Suprapubic skin (tissue), 4 donors: ENCODE results near the gene ANGEL2. TPM values are rescaled to one million over a fixed set of nuclear protein-coding genes. Genes with fewer than 3 reads are reported as not detected.

Experiments used
- DNase-seq, 2 donors: peaks; one replicate each; pipeline ENCODE4 v3.0.0-alpha.2; 2019; ENCODE audit warnings: low spot score in 2 of 2
- H3K27ac ChIP-seq: fragments of 200-600 bp; sonication (generic); one replicate; pipeline ENCODE4 v1.5.1; 2019
- H3K27me3 ChIP-seq: fragments of 200-600 bp; sonication (generic); one replicate; pipeline ENCODE4 v1.5.1; 2019
- H3K36me3 ChIP-seq: fragments of 200-600 bp; sonication (generic); one replicate; pipeline ENCODE4 v1.5.1; 2019
- H3K4me1 ChIP-seq: fragments of 200-600 bp; sonication (generic); one replicate; pipeline ENCODE4 v1.5.1; 2019
- H3K4me3 ChIP-seq: fragments of 200-600 bp; sonication (generic); one replicate; pipeline ENCODE4 v1.5.1; 2019; ENCODE audit warnings: mild to moderate bottlenecking
- H3K9me3 ChIP-seq: fragments of 200-600 bp; sonication (generic); one replicate; pipeline ENCODE4 v1.5.1; 2019
- CTCF ChIP-seq, 2 donors: fragments of 200-600 bp in 1 of 2; fragments of 450-650 bp in 1 of 2; sonication (generic) in 1 of 2; IDR thresholded peaks; one replicate each; pipeline ENCODE4 v1.5.1; 2016 to 2019; ENCODE audit warnings: antibody characterized with exemption in 2 of 2, mild to moderate bottlenecking in 1 of 2, moderate library complexity in 1 of 2
- EP300 ChIP-seq: sonication (generic); formaldehyde crosslinking; IDR thresholded peaks from one replicate; pipeline ENCODE4 v1.6.1; 2017; ENCODE audit warnings: antibody characterized with exemption
- POLR2A ChIP-seq, 2 donors: fragments of 450-650 bp; IDR thresholded peaks; one replicate each; pipeline ENCODE4 v1.6.1; 2017; ENCODE audit warnings: antibody characterized with exemption in 2 of 2, mild to moderate bottlenecking in 2 of 2, moderate library complexity in 2 of 2
- POLR2AphosphoS5 ChIP-seq, 3 donors: sonication (generic); formaldehyde crosslinking; IDR thresholded peaks; one replicate each; pipeline ENCODE4 v1.6.1; 2017; ENCODE audit warnings: antibody characterized with exemption in 3 of 3
- WGBS: methylation state at CpG from one replicate; pipeline ENCODE4 v1.1.5; 2018; 5-methylcytosine and 5-hydroxymethylcytosine counted together
- total RNA-seq, 4 donors: library from RNA; depleted of rRNA; stranded (reverse); fragments of >200 nt; gene quantifications; one replicate each; pipeline ENCODE4 v1.1.0, GENCODE V29; 2016

Gene ANGEL2
- total RNA-seq, 4 donors from 2014 or later, result 27.9 to 116 (median 36.0) TPM

- no peak for TF ChIP-seq EP300
- TF ChIP-seq POLR2AphosphoS5 (IDR thresholded peaks at IDR 0.05), result no peak
- TF ChIP-seq POLR2A (IDR thresholded peaks at IDR 0.05), result no peak
- TF ChIP-seq CTCF (IDR thresholded peaks at IDR 0.05), result no peak
- H3K27ac ChIP-seq, result no peak overlapping the region
Measured at GRCh38 chr1:212987702-212988322, 27.9 kb downstream of the ANGEL2 start.

DNA sequence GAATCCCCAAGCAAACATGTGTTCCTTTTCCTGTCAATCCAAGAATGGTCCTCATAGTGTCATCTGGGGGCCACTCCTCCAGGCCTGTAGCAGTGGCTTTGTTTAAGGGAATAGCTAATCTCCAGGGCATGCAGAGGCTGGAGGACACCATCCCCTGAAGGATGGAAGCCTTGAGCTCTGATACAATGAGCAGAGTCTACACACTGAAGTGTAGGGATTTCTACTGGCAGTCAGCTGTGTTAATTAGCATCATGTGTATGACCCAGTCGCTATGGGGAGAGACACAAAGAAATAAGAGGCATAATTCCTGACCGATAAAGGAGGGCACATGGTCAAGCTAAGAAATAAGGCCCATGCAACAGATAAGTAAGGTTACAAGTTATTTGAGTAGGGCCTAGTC, 29.1 kb downstream of the ANGEL2 start:
- no peak overlapping the region for H3K4me3 ChIP-seq
- 80% methylated on average over 2 of the region's 2 CpGs for WGBS
- H3K36me3 ChIP-seq, result peaks cover 10% of the 10 kb centered on the region
- H3K27ac ChIP-seq, result no peak overlapping the region
- no peak for DNase-seq
- H3K27me3 ChIP-seq, result no peaks in the 10 kb centered on the region
- peaks cover 11% of the 10 kb centered on the region for H3K4me1 ChIP-seq
- TF ChIP-seq CTCF (IDR thresholded peaks at IDR 0.05) (no peak), POLR2A (IDR thresholded peaks at IDR 0.05) (no peak), POLR2AphosphoS5 (IDR thresholded peaks at IDR 0.05) (no peak), EP300 (no peak)
- H3K9me3 ChIP-seq, result no peaks in the 10 kb centered on the region

More at GRCh38 chr1:212987702-212988322, 27.9 kb downstream of the ANGEL2 start:
- Histone ChIP-seq H3K4me3 (no peak overlapping the region), H3K9me3 (no peaks in the 10 kb centered on the region), H3K27me3 (no peaks in the 10 kb centered on the region), H3K36me3 (peaks cover 16% of the 10 kb centered on the region), H3K4me1 (no peaks in the 10 kb centered on the region)
- DNase-seq, result no peak
- 45% methylated on average over 6 of the region's 6 CpGs for WGBS

- no peak overlapping the region for H3K27ac ChIP-seq
- TF ChIP-seq EP300, result no peak
- no peak for TF ChIP-seq CTCF (IDR thresholded peaks at IDR 0.05)
- TF ChIP-seq POLR2A (IDR thresholded peaks at IDR 0.05), result no peak
- TF ChIP-seq POLR2AphosphoS5 (IDR thresholded peaks at IDR 0.05), result no peak
- WGBS, result 87% methylated on average over 6 of the region's 6 CpGs
- H3K27me3 ChIP-seq, result no peaks in the 10 kb centered on the region
- peaks cover 5% of the 10 kb centered on the region for H3K36me3 ChIP-seq
- no peak for DNase-seq
- peaks cover 18% of the 10 kb centered on the region for H3K4me1 ChIP-seq
- no peaks in the 10 kb centered on the region for H3K9me3 ChIP-seq
- no peak overlapping the region for H3K4me3 ChIP-seq
Measured at GRCh38 chr1:212984522-212985291, 31.0 kb downstream of the ANGEL2 start.

DNA sequence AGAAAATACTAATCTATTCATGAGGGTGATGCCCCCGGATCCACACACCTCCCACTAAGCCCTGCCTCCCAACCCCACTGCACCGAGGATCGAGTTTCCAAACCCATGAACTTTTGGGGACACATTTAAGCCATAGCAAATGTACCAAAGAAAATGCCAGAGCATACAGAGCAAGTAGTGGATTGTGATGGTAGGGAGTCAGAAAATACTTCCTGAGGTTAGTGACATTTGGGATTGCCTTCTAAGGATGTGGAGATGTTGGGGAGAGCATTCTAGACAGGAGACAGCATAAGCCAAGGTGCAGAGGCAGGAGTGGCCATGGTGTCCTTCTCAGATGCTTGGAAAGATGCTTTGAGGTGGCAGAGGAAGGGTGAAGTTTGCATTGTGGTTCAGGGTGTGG, 32.2 kb downstream of the ANGEL2 start:
- no peak overlapping the region for H3K4me3 ChIP-seq
- WGBS, result 94% methylated on average over 3 of the region's 3 CpGs
- DNase-seq, result no peak
- no peak overlapping the region for H3K27ac ChIP-seq
- TF ChIP-seq POLR2AphosphoS5 (IDR thresholded peaks at IDR 0.05), result no peak
- H3K36me3 ChIP-seq, result no peaks in the 10 kb centered on the region
- no peaks in the 10 kb centered on the region for H3K27me3 ChIP-seq
- H3K4me1 ChIP-seq, result peaks cover 18% of the 10 kb centered on the region
- no peaks in the 10 kb centered on the region for H3K9me3 ChIP-seq

DNA sequence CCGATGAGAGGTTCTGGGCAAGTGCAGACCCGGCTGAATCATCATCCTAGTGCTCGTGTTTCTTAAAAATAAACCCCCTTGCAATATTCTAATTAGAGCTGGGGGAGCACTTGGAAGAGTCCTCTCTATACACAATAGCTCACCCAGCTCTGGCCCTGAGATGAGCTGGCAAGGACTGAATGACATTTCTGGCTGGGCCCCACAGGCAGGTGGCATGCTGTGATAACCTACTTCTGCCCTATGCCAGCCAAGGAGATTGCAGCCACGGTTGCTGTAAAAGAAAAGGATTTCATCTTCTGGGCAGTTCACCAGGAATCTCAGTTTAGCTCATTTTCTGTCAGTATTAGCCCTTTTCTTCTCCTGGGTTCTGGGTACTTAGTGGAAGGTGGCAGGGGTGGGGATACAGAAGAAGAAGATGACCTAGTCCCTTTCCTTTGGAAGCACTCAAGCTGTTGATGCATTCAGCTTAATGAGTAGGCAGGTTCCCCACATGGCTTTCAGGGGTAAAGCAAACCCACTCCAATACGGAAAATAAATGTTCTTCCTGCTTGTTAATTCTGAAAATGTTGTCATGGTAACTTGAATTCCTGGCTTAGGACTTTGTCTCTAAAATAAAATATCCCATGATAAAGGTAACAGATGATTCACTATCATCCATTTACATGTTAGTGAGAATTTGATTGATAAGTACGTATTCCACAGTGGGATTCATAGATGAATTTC, 33.1 kb downstream of the ANGEL2 start:
- H3K27me3 ChIP-seq, result no peaks in the 10 kb centered on the region
- H3K27ac ChIP-seq, result no peak overlapping the region
- DNase-seq, result no peak
- H3K4me3 ChIP-seq, result no peak overlapping the region
- no peaks in the 10 kb centered on the region for H3K36me3 ChIP-seq
- WGBS, result 43% methylated on average over 6 of the region's 6 CpGs
- TF ChIP-seq CTCF (IDR thresholded peaks at IDR 0.05), result no peak
- TF ChIP-seq POLR2A (IDR thresholded peaks at IDR 0.05), result no peak
- no peak for TF ChIP-seq POLR2AphosphoS5 (IDR thresholded peaks at IDR 0.05)
- TF ChIP-seq EP300, result no peak
- no peaks in the 10 kb centered on the region for H3K9me3 ChIP-seq
- peaks cover 18% of the 10 kb centered on the region for H3K4me1 ChIP-seq
